GM21619 (cell line): ENCODE measurements around the gene CDK5R1.
A peak's percentile ranks its signal among the peaks of the same experiment; 100 is the strongest.
"Not testable (repeated sequence)": the region's sequence is repeated elsewhere in the genome, so short reads cannot be mapped to it uniquely, and the experiment has no call there.

Experiments
- ATAC-seq: cut with Tn5 transposase; IDR thresholded peaks from one replicate; pipeline ENCODE4 v1.9.1; 2021; ENCODE audit not compliant: unreplicated experiment

The CDK5R1 gene

DNA sequence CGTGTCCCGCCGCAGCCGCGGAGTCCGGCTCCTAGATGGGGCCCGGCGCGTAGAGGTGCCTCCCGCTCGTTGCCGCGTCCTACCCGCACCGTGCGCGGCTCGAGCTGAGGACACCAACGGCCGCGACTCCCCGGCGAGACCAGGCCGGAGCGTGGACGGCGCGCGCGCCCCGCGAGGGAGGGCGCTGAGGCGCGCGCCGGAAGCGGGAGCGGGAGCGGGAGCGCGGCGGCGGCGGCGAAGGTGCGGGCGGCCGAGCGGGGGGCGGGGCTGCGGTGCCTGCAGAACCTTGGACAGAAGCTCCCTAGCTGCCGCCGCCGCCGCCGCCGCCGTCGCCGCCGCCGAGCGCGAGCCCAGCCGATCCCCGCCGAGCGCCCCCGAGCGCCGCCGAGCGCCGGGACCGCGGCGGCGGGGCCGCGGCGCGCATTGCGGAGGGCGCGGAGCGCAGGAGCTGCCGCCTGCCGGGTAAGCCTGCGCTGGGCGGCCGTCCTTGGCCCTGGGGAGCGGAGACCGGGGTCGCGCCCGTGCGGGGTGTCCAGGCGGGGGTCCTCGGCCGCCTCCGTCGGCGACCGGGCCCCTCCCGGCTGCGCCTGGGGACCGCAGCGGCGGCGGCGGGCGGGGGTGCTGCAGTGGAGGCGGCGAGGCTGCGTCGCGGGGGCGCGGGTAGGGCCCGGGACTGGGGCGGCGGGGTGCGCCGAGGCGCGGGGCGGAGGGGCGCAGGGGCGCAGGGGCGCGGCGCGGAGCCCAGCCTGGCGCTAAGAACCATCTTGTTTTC lies at the start of gene CDK5R1:
Gene CDK5R1, plus strand, starts transcription at position 293 of the 772 bp plus-strand sequence. CDS start 628 bp downstream, outside the sequence.
- ATAC-seq, result peak; percentile 44

DNA sequence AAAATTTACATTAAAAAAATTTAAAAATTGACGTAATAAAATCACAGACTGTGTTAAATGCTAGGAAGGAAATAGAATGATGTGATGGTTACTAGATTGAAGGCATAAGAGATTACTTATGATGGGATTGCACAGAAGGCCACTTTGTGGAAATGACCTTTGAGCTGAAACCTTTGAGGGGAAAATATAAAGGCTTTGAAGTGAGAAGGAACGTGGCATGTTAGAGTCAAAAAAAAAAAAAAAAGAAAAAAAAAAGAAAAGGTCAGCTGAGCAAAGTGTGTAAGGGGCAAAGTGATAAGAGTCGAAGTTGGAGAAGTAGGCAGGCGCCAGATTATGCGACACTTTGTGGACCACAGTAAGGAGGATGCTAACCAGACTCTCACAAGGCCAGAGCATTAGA lies 46.1 kb upstream of the CDK5R1 start:
- no peak for ATAC-seq

DNA sequence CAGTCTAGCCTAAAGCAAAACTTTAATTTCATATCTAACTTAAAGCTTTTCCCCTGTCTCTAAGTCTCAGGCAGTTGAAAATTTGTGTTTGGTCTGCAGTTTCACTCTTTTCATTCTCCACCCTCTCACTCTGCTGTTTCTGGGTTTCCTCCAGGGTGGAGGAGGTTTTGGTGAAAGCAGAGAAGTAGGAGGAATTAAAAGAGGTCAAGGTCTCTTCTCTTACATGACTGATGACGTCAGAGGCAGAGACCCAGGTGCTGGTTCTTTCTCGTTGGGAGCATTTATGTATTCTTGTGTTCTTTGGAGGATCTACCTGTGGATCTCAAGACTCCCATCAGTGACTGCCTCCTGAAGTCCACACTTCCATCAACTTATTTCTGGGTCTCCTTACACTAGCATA lies 44.9 kb upstream of the CDK5R1 start:
- ATAC-seq, result no peak

DNA sequence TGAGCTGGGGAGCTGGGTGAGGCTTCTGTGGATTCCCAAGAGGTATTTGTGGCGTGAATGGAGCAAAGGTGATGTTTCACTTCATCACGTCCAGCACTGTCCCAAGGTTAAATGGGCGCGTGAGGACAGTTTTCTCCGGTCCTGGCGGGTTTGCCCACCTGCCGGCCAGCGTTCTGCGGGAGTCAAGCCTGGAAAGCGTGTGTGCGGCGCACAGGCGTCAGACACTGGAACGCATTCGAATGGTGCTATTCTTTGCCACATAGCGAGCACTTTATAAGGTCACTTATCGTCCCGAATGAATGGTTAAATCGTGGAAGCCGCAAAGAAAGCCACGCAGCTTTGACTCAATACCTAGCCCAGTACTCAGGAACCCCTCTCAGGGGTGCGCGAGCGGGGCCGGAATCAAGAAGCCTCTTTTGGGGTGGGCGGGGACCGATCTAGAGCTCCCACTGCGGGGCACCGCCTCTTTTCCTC lies 42.9 kb upstream of the CDK5R1 start:
- ATAC-seq, result no peak

DNA sequence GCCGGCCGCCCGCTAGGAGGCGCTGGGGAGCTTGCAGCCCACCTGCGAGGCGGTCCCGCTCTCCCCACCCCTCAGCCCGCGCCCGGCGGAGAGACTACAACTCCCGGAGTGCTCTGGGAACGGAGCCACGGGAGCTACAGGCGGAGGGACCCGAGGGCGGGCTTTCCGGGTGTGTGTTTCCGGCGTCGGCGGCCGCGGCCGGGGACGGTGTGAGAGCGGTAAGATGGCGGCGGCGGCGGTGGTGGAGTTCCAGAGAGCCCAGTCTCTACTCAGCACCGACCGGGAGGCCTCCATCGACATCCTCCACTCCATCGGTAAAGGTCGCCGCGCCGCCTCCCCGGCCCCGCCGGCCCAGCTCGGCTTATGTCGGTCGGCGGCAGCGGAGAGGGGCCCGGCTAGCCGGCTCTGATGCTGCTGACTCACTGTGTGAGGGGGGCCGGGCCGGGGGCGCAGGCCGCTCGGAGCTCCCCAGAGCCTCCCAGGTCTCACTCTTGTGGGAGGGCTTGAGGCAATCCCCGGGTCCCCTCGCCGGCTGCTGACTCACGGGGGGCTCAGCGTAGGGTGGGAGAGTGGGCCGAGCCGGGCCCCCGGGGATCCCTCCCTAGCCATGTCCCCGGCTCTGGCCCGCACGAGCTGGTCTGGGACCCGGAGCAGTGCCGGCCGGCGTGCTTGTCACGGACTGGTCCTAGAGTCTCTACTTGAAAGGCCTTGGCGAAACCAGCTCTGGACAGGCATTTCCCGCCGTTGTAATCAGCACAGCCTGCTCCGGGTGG lies 42.3 kb upstream of the CDK5R1 start, which contains the start of gene PSMD11:
Gene PSMD11, plus strand, starts transcription at position 210 of the 773 bp plus-strand sequence. Its CDS starts 14 bp downstream, at position 224.
- peak; percentile 91 for ATAC-seq

DNA sequence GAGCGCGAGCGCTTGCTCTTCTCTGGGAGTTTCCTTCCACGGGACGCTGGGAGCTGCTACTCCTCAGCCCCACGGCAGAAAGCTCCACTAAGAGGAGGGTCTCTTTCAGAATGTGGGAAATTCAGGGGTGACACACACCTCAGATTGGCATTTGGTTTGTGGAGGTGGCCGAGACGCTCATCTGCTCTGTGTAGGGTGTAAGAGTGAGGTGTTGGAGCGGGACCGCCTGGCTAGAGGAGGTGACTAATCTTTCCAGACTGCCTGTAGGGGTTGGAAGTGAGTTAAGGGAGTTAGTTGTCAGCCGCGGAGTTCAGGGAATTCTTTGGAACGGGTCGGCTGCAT lies 41.7 kb upstream of the CDK5R1 start:
- ATAC-seq, result no peak

DNA sequence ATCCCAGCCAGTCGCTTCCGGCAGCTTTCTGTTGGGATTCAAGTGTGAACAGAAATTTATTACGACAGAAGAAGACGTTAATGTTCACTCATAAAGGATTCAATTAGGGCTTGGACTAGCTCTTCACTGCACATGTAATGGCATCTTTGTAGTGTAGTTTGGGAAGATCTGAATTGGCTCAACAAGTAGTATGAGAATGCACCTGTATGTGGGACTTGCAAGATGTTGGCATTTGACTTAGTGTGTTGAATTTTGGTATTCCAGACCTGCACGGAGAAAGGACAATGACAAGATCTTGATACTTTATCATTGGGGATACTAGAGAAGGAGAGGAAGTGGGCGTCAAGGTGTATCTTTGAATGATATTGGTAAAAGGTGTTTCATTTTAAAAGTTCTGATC lies 41.3 kb upstream of the CDK5R1 start:
- no peak for ATAC-seq

DNA sequence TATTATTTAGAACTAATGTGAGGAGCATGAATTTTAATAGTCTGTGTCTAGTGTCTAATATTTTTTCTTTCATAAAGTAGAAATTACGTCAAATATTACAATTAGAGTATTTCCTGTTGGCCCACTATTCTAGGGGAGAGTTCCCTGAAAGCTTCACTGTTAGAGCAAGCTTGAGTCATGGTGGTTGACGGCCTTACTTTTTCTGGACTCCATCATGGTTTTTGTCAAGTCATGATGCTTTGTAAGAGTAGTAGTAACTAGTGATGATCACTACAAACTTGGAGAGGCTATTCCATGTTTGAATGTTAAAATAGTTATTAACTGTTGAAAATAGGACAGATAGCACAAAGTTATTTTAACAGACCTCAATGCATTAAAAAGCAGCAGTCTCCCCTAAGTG lies 40.8 kb upstream of the CDK5R1 start:
- no peak for ATAC-seq

DNA sequence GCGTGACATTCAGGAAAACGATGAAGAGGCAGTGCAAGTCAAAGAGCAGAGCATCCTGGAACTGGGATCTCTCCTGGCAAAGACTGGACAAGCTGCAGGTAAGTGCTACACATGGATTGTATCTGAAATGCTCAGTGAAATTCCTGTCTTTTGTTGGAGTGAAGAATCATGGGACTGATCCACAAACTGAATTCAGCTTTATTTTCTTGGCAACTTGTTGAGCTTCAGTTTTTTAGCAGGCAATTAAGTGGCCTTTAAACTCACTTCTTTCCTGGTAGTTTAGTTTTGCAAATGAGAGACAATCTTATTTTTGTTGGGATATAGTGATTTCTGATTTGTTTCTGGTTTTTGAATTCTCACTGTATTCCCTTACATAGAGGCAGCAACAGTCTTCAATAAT lies 39.8 kb upstream of the CDK5R1 start:
- no peak for ATAC-seq

DNA sequence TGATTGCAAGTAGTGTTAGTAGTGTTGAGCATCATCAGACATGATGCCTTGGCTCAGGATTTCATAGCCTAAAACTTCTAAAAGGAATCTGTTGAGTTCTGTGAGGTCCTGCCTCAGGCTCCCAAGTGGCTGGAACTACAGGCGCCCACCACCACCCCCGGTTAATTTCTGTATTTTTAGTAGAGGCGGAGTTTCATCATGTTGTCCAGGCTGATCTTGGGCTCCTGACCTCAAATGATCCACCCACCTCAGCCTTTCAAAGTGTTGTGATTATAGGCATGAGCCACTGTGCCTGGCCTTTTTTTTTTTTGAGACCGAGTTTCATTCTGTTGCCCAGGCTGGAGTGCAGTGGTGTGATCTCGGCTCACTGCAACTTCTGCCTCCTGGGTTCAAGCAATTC lies 36.8 kb upstream of the CDK5R1 start:
- no peak for ATAC-seq

DNA sequence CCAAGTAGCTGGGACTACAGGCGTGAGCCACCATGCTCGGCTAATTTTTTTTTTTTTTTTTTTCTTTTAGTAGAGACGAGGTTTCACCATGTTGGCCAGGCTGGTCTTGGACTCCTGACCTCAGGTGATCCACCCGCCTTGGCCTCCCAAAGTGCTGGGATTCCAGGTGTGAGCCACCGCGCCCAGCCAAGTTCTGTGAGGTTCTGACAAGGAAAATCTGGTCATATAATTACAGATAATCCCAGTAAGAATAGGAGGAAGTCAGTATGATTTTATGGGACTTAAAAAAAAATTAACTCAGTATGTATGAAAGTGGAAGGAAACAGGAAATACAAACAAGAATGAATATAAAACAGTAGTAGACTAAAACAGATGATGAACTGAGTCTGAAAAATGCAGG lies 36.4 kb upstream of the CDK5R1 start:
- ATAC-seq, result not testable (repeated sequence)

DNA sequence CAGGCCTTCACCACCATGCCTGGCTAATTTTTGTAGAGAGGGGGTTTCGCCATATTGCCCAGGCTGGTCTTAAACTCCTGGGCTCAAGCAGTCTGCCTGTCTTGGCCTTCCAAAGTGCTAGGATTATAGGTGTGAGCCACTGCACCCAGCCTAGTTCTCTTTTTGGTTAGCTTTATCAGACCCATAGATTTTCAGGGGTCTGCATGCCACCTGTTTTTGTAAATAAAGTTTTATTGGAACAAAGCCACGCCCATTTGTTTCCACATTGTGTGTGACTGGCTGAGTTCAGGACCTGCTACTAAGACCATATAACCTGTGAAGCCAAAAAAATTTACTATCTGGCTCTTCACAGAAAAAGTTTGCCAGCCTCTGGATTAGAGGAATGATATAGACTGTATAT lies 34.9 kb upstream of the CDK5R1 start:
- ATAC-seq, result no peak

DNA sequence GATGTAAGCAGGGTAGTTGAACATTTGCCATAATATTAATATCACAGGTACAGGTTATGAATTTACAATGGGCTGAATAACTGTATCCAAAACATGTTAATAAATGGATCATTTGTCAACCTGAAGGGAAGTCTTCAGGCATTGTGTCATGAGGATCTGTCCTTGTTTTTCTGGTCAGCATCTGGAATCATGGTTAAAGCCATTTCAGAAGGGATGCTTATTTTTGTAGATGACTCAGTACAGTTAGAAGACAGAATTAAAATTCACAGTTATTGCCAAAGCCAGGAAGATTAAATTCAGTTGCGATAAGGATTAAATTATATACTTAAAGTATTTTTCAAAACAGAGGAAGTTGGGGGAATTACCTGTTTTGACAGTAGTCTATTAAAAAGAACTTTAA lies 34.5 kb upstream of the CDK5R1 start:
- no peak for ATAC-seq

DNA sequence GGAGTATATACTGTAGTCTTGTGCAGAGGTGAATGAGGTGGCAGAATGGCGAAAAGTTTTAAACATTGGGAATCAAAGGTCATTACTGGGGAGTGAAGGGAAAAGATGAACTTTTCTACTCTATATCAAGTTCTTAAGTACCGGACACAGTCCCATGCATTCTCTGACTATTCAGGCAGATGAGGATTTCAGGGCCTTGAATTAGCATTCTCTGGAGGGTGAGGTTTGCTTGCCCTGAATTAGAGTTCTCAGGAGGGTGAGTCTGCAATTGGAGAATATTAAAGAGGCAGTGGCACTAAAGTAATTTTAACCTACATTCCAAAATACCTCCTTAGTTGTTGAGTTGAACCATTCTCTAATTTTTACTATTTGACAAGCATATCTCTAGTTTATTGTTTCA lies 33.4 kb upstream of the CDK5R1 start:
- no peak for ATAC-seq

DNA sequence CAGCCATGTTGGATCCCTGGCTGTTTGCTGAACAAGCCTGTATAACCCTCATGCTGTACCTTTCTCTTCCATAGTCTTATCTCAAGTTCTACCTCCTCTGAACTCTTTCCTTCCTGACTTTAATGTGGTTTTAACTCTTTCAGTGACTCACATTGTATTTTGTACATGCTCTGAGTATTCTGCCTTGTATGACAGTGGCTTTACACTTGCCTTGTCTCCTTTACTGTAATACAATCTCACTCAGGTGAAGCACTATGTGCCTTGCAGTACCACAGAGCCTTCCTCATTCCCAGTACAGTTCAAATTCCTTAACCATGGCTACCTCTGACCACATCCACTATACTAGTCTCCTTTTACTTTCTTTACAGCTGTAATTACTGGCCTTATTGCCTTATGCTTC lies 28.4 kb upstream of the CDK5R1 start:
- ATAC-seq, result no peak

DNA sequence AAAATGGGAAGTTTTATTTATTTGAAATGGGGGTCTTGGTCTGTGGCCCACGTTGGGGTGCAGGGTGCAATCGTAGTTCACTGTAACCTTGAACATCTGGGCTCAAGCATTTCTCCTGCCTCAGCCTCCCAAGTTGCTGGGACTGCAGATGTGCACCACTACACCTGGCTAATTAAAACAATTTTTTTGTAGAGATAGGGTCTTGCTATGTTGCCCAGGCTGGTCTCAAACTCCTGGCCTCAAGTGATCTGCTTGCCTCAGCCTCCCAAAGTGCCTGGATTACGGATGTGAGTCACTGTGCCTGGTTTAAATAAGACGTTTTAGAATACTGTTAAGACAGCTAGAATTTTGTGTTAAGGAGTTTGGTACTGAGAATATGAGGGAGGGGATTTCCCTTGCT lies 26.7 kb upstream of the CDK5R1 start:
- no peak for ATAC-seq

DNA sequence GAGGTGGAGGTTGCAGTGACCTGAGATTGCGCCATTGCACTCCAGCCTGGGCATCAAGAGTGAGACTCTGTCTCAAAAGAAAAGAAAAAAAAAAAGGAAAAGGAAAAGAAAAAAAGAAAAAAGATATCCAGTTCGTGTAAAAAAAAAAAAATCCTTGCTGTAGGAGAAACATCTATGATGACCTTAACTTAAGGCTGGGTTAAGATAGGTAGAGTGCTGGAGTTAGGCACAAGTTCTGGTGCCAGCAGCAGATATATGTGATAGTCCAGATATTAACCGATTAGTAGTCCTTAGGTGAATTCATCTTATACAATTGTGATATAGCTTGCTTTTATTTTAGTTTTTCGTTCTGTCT lies 25.3 kb upstream of the CDK5R1 start:
- no peak for ATAC-seq

DNA sequence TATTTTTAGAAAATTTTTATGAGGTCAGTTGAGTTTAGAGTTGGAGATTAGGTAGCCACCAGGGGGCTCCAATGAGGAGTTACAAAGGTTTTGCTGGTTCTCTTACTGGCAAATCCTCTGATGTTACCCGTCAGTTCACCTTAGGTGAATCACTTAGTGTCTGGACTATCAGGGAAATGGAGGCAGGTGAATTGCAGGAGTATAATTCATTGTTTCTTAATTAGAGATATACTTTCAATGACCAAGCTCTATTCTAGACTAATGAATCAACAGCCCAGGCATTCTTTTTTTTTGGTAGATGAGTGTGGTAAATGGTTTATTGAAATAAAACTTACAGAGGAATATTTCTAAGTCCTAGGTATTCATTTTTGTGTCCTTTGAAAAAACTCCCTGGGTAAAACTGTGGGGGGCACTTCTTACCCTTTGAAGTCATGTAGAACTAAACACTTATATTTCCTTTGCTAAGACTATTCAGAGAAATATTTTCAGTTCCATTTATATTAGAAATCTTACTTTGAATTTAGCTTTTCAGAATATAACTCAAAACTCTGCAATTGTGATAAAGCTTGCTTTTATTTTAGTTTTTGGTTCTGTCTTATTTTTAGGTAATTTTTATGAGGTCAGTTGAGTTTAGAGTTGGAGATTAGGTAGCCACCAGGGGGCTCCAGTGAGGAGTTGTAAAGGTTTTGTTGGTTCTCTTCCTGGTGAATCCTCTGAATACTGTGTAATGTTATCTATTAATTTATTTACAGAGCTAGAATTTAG lies 24.8 kb upstream of the CDK5R1 start:
- no peak for ATAC-seq

DNA sequence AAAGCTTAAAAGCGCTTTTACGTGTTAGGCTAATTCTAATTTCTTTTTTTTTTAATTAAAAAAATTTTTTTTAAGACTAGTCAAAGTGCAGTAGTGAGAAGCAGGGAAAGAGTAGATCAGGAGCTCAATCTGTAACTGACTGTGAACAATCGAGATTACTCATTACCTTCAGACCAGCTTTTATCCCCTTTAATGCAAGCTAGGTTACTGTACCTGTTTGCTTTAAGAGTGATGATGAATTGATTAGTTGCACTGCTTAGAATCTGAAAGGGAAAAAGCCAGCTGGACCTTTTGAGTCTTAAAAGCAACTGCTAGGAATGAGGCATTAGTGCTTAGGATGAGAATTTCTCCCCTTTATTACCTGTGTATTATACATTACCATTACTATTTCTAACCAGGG lies 23.5 kb upstream of the CDK5R1 start:
- no peak for ATAC-seq

DNA sequence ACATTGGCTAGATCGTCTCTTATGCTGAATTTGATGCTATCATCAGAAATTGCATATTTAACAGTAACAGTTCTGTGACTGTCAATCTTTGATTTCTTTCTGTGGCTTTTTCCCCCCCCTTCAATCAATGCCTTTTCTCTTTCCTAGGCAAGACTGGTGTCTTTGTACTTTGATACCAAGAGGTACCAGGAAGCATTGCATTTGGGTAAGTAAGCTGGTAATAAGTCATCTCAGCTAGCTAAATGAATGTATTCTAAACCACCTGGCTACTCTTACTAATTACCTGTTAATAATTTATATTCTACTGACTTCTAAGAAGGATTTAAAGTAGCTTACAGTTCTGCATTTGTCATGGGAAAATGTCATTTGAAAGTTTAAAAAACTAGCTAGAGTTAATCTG lies 22.4 kb upstream of the CDK5R1 start:
- ATAC-seq, result no peak

DNA sequence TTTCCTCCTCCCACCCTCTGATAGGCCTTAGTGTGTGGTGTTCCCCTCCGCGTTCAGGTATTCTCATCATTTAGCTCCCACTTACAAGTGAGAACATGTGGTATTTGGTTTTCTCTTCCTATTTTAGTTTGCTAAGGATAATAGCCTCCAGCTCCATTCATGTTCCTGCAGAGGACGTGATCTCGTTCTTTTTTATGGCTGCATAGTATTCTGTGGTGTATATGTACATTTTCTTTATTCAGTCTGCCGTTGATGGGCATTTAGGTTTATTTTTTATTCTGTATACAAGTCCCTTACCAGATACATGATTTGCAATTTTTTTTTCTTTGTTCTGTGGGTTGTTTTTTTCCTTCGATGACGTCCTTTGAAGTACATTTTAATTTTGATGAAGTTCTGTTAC lies 18.8 kb upstream of the CDK5R1 start:
- ATAC-seq, result no peak
